GM18526 (cell line): ENCODE data around the gene SIRT3.

Experiments used
- POLR2A ChIP-seq: IDR thresholded peaks from 3 replicates; pipeline ENCODE4 v1.6.1; 2011; ENCODE audit not compliant: insufficient read length; ENCODE audit errors: extremely low read depth

SIRT3 gene

DNA sequence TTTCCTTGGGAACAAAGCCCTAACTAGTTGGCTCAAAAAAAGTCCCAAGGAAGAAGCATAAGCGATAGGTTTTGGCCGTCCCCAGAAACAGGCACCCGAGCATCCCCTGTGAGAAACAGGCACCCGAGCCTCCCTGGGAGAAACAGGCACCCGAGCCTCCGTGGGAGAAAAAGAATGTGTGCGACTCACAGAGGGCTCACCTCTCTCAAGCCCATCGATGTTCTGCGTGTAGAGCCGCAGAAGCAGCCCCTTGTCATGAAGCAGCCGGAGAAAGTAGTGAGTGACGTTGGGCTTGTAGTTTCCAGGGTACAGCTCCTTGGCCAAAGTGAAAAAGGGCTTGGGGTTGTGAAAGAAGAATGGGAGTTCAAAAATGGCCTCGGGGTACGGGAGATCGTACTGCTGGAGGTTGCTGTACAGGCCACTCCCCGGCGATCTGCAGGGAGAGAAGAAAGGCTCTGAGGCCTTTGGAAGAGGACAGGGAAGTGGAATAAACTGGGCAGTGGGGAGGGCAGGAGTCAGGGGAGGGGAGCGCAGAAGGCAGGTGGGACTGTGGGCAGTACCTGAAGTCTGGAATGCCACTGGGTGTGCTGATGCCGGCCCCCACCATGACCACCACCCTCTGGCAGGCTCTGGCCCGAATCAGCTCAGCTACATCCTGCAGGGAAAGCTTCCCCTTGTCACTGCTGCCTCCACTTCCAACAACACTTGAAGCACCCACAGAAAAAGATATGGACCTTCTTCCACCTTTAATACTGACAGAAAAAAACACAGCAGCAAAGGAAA lies 3.2 kb downstream of the SIRT3 start:
- no peak for TF ChIP-seq POLR2A

DNA sequence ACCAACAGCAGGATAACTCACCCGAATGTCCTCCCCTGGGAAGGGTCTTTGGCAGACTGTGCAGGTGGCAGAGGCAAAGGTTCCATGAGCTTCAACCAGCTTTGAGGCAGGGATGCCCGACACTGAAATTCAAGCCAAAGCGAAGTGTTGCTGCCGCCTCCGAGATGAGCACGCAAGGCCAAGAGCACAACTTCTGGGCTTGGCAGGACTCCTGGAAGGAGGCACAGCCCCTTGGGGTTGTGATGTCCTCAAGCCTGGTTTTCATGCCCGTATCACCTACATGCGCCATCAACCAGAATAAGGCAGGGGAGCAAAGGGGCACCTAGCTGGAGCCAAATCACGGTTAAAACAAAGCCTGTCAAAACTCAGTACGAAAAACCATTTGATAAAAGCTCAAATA lies 5.7 kb downstream of the SIRT3 start:
- no peak for TF ChIP-seq POLR2A

DNA sequence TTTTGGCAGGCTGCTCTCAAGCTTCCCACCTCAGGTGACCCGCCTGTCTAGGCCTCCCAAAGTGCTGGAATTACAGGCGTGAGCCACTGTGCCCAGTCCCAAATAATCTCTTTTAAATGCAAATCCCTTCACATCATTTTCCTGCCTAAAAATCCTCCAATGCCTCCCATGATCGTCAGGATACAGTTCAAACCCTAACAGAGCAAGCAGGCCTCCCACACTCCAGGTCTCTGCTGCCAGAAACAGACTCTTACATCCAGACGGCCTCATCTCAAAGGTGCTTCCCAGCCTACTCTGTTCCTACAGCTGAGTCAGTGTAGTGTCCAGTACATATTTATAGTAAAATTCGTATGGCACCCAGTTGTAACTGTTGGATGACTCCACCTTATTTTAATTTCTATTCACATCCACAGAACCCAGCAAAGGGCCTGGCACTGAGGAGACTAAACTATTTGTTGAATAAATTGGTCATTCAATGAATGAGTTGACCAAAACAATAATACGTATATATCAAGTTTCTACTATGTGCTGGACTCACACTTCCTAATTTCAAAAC lies 8.2 kb downstream of the SIRT3 start:
- no peak for TF ChIP-seq POLR2A

DNA sequence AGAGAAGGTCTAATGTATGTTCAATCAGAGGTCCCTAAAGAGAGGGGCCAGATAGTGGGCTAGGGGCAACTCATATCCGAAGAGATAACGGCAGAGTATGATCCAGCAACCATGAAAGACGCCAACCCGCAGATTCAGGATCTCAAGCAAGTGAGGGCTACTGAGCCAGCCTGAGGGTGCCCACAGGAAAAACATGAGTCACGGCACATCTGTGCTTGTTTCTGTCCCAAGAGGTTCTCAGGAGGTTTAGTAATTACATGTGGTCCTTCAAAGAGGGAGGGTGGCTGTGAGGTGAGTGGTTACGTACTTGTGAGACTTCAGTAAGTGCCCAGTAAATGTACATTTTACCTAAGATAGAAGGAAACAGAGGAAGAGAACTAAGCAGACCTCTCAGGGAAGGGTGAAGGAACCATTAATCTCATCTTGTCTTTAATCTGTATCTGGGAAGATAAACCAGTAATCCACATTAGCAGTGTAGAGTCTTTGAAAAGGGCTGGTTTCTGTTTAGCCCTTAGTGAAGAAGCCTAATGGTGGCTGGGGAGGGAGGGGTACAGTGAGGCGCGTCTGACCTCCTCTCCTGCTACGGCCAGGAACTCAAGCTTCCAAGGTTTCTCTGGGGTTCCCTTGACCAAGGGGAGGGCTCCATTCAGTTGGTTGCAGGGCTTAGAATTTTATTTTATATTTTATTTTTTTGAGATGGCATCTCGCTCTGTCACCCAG lies 10.2 kb downstream of the SIRT3 start:
- TF ChIP-seq POLR2A = no peak

DNA sequence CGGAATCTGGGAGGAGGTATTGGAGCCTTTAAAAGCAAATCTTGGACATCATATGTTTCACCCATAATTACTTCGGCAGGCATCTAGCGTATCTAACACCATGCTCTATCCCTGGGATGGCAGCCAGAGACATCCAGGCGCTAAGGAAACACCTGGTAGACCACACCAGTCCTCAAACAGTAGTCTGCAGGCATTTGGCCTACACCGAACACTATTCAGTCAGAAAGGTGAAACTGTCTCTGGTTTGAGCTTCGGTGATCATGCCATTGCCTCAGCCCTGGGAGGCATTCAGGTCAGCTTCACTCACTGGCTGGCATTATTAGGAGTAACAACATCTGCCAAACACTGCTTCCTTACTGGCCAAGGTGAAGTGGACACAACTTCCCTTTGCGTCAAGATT lies 11.7 kb downstream of the SIRT3 start:
- no peak for TF ChIP-seq POLR2A

DNA sequence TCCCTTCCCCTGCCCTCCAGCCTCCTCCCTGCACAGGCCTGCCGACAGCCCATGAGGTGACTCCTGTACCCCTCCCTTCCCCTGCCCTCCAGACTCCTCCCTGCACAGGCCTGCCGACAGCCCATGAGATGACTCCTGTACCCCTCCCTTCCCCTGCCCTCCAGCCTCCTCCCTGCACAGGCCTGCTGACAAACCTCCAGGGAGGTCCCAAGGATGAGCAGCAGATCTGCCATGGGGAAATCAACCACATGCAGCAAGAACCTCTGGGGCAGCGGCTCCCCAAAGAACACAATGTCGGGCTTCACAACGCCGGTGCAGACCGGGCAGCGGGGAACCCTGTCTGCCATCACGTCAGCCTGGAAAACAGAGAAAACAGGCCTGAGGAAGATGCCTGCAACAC lies 12.3 kb downstream of the SIRT3 start:
- no peak for TF ChIP-seq POLR2A

DNA sequence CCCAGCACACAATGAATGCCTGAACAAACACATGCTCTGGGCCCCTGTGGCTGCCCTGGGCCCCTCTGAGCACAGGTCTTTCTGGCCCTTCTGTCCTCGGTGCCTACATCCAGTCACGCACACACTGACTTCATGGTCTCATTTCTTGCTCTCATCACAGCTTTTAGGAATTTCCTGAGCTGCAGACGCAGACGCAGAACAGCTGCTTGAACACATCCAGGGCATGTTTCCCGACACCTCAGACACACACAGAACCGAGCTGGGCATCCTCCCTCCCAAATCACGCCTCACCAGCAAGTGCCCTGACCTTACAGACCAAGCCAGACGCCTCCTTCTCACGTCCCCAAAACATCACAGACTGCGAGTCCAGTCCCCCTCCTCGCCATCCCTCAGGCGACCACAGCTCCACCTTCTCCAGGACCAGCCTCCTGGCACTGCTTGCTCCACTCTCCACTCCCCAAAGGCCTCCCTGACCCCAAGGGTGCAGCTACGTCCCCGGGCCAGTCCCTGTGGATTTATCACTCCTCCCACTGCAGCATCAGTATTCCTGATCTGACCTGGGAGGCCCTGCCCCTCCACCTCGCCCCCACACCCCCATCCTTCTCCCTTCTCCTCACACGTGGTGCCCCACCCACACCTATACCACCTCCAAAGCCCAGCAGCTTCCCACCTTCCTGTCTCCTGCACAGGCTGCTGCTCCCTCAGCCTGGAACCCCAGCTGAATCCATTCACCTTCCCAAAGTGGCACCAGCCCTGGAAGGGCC lies 12.9 kb downstream of the SIRT3 start:
- TF ChIP-seq POLR2A = no peak

DNA sequence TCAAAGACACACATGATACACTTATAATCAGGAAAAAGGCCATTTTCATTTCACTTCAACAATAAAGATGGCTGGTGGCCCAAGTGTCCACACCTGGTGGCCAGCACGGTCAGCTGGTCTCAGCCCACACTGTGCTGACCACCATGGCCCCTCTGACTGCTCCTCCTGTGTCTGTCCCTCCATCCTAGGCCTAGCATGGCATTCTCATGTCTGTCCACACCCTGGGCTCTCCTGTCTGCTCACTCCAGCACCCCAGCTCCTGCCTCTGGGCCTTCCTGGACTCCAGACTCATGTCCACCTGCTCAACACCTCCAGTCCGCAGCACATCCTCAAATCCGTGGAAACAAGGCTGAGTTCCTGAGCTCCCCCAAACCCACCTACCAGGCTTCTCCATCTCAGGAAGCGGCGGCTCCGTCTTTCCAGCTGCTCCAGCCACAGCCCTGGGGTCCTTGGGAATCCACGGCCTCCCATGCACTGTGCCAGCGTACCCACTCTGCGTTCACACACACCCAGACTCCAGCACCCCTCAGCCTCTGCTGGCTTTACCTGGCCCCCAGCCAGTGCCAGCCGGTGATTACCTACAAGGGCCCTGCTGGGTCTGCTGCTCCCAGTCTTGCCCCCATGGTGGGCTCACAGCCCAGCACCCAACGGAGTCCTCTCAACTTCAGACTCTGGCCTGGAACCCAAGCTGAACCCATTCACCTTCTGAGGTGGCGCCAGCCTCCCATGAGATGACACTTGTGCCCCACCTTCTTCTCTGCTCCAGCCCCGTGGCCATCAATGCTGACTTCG lies 13.9 kb downstream of the SIRT3 start:
- no peak for TF ChIP-seq POLR2A

DNA sequence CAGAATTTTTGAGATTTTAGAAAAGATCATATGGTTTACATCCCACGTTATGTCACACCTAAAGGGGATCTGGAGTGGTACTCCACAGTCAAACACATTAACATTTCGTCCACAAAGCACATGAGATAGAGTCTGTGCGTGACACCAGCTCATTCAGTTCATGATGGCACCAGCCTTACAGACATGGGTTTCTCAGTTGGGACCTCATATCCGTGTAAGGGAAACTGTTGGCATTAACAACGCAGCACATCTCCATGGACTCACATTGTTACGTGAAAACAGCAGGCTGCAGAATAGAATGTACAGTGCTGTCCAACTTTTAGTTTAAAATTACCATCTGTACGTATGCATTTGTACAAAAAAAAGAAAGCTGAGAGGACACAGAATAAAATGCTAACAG lies 14.6 kb downstream of the SIRT3 start:
- TF ChIP-seq POLR2A = no peak

DNA sequence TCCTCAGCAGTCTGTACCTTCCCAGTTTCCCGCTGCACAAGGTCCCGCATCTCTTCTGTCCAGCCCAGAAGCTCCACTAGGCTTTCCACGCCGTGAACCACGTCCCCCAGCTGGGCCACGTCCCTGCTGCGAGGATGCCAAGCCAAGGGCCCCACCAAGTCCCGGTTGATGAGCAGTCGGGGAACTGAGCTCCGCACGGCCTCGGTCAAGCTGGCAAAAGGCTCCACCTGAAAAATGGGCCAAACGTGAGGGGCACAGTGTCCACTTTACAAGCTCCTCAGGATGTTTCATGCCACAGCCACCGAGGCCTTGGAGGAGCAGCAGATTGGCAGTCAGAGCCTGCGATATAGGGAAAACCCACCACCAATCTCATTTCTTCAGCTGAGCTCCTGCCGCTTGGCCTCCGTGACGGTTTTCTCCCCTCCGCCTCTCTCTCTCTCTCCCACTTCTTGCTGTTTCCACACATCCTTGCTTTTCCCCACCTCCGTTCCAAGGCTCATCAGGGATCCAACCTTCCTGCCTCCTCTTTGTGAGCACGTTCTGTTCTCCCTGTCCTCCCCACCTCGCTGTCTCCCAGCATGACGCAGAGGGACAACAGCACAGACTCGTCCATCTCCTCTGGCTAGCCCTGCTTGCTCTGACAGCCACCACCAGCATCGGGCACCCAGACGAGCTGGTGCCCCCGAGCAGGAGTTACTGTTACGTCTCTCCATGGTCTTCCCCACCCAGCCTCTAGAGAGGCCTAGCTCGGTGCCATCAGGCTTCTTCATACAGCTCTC lies 17.1 kb downstream of the SIRT3 start:
- no peak for TF ChIP-seq POLR2A

DNA sequence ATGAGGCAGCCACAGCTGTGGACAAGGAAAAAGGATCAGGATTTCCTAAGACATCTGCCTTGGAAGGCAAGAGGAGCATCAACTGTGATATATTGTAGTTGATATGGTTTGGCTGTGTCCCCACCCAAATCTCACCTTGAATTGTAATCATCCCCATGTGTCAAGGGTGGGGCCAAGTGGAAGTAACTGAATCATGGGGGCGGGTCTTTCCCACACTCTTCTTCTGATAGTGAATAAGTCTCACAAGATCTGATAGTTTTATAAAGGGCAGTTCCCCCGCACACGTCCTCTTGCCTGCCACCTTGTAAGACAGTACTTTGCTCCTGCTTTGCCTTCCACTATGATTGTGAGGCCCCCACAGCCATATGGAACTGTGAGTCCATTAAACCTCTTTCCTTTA lies 18.4 kb downstream of the SIRT3 start:
- no peak for TF ChIP-seq POLR2A

DNA sequence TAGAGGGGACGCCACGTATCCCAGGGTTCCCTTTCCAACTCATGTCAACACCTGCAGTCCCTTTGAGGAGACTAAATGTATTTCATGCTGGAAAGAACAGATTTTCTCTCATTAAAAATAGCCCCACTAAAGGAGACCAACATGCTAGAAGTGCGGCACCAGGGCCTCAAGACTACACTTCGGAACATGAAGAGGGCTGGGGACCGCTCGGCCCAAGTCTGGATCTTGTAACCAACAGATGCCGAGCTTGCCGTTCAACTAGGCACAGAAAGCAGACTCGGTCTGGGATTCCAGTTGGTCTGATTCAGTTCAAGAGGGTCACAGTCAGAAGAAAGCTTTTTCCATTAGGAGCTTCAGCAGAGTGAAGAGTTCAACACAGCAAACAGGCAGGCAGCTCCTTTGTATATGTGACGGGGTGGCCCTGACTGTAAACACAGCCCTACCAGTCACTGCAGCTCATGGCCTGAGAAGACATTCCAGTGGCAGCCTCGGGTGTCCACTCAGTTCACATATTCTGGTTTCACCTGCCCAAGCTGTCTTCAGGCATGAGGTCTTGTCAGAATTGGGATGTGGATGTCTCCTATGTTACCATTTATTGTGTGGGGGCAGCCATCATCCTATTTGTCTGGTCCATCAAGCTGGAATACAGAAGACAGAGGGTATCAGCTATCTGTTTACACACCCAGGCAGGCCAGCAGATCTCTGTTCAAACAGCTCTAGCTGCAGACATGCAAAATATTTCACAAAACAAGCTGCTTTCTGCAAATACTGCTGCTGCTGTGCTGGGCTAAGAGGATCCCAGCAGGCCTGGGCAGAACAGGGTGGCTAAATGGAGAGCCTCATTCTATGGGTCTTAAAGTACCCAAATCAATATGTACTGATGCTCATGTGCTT lies 19.8 kb downstream of the SIRT3 start:
- TF ChIP-seq POLR2A = no peak

DNA sequence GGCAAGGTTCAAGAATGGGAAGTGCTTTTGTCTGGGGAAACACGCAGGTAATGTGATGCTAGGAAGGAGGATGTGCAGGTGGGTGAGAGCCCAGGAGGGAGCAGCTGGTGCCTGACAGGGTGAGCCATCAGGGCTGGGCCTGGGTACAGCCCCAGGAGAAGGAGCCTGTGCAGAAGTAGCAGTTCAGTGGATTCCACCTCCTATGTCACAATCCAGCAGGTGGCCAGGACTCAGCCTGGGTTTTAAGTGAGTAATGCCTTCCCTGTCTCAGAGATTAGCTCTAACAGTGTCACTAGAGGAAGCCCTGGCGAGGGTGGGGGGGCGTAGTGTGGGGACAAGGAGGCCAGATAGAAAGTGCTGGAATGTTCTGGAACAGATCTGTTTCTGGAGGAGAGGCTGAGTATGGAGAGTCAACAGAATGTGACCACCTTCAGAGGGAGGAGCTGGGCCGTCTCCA lies 20.5 kb downstream of the SIRT3 start:
- TF ChIP-seq POLR2A = no peak
